H1 (cell line): ENCODE measurements around the gene BTK. TPM values are rescaled to one million over a fixed set of nuclear protein-coding genes. Genes with fewer than 3 reads are reported as not detected.

ENCODE experiments used
- CTCF ChIA-PET: fragments of 300-600 bp; sonication (Branson Sonifier 250); formaldehyde crosslinking; loops from one replicate; lab custom pipeline; 2021; ENCODE audit not compliant: partially characterized antibody; lab: Charles Lee
- POLR2A ChIA-PET: fragments of 300-600 bp; sonication (Branson Sonifier 250); formaldehyde crosslinking; loops from one replicate; lab custom pipeline; 2021; ENCODE audit warnings: inconsistent platforms; ENCODE audit not compliant: partially characterized antibody; lab: Charles Lee
- DNase-seq, 2 experiments: peaks; one replicate each; pipeline versions ENCODE4 v3.0.0 to v3.0.0-alpha.2; 2010 to 2022; ENCODE audit warnings: low spot score in 2 of 2, low read depth in 1 of 2, mixed read lengths in 1 of 2
- FAIRE-seq: peaks from 2 replicates; lab custom pipeline; 2011; peaks lifted over from hg19 to GRCh38; lab: Jason Lieb, UNC
- H2AFZ ChIP-seq: 2 replicates; pipeline ENCODE4 v1.8.1; 2012; ENCODE audit warnings: low read length, inconsistent platforms
- H2AK5ac ChIP-seq: 2 replicates; pipeline ENCODE4 v1.6.1; 2013; ENCODE audit warnings: low read depth, low read length
- H2BK120ac ChIP-seq: replicated peaks from 2 replicates; pipeline ENCODE3; 2013; ENCODE audit warnings: low read depth, low read length, inconsistent platforms
- H2BK12ac ChIP-seq: 2 replicates; pipeline ENCODE4 v1.6.1; 2013; ENCODE audit warnings: low read depth, low read length
- H2BK15ac ChIP-seq: 2 replicates; pipeline ENCODE4 v1.6.1; 2013; ENCODE audit warnings: low read length
- H2BK20ac ChIP-seq: 2 replicates; pipeline ENCODE4 v1.6.1; 2013; ENCODE audit warnings: low read length
- H2BK5ac ChIP-seq: 2 replicates; pipeline ENCODE4 v1.6.1; 2013; ENCODE audit warnings: low read depth, low read length
- H3K14ac ChIP-seq: 2 replicates; pipeline ENCODE4 v1.6.1; 2013; ENCODE audit warnings: inconsistent platforms; ENCODE audit not compliant: insufficient read length
- H3K18ac ChIP-seq: 2 replicates; pipeline ENCODE4 v1.6.1; 2013; ENCODE audit warnings: low read length; ENCODE audit errors: extremely low read depth
- H3K23ac ChIP-seq: 2 replicates; pipeline ENCODE4 v1.6.1; 2013; ENCODE audit warnings: inconsistent platforms; ENCODE audit not compliant: insufficient read length
- H3K23me2 ChIP-seq: 2 replicates; pipeline ENCODE4 v1.6.1; 2013; ENCODE audit warnings: low read depth, low read length
- H3K27ac ChIP-seq: 2 replicates; pipeline ENCODE4 v1.6.1; 2011; ENCODE audit warnings: low read depth, low read length, inconsistent platforms
- H3K27me3 ChIP-seq, 4 experiments: replicated peaks in 1 of 4; 1 replicate in 1 of 4; 2 replicates in 3 of 4; pipeline versions ENCODE4 v1.6.1 to v1.8.1; 2011 to 2013; ENCODE audit warnings: low read length in 3 of 4, mild to moderate bottlenecking in 3 of 4, inconsistent platforms in 2 of 4, mixed read lengths in 2 of 4, moderate library complexity in 1 of 4; ENCODE audit not compliant: control insufficient read depth in 3 of 4, insufficient read depth in 3 of 4; ENCODE audit errors: extremely low read depth in 1 of 4
- H3K36me3 ChIP-seq, 4 experiments: 2 replicates each; pipeline versions ENCODE4 v1.6.1 to v1.8.1; 2011 to 2013; ENCODE audit warnings: mild to moderate bottlenecking in 4 of 4, low read length in 3 of 4, moderate library complexity in 2 of 4, control low read depth in 1 of 4, inconsistent platforms in 1 of 4; ENCODE audit not compliant: insufficient read depth in 4 of 4, control insufficient read depth in 2 of 4
- H3K4ac ChIP-seq: replicated peaks from 2 replicates; pipeline ENCODE3; 2013; ENCODE audit warnings: low read length, low read depth, mixed read lengths, inconsistent platforms; ENCODE audit not compliant: insufficient read length
- H3K4me1 ChIP-seq, 4 experiments: replicated peaks in 1 of 4; 1 replicate in 1 of 4; 2 replicates in 3 of 4; pipeline versions ENCODE4 v1.6.1 to v1.8.1; 2011 to 2013; ENCODE audit warnings: low read length in 3 of 4, inconsistent platforms in 2 of 4, mixed read lengths in 1 of 4; ENCODE audit not compliant: insufficient read depth in 4 of 4, control insufficient read depth in 3 of 4
- H3K4me2 ChIP-seq, 2 experiments: 2 replicates each; pipeline versions ENCODE4 v1.6.1 to v1.8.1; 2011 to 2013; ENCODE audit warnings: low read depth in 2 of 2, low read length in 2 of 2, control low read depth in 1 of 2, inconsistent platforms in 1 of 2, mild to moderate bottlenecking in 1 of 2; ENCODE audit not compliant: insufficient read depth in 1 of 2
- H3K4me3 ChIP-seq, 4 experiments: fragments of 200-600, 300-600 bp in 1 of 4; sonication (generic), shearing (Covaris generic), sonication (Bioruptor Twin) in 1 of 4; 2 replicates each; pipeline versions ENCODE4 v1.5.1 to v1.8.1; 2011 to 2016; ENCODE audit warnings: low read length in 4 of 4, low read depth in 3 of 4, control low read depth in 2 of 4, inconsistent platforms in 2 of 4, mild to moderate bottlenecking in 2 of 4, mixed read lengths in 1 of 4, moderate library complexity in 1 of 4; ENCODE audit not compliant: insufficient read depth in 2 of 4; ENCODE audit errors: extremely low read depth in 1 of 4
- H3K56ac ChIP-seq: replicated peaks from 2 replicates; pipeline ENCODE3; 2013; ENCODE audit warnings: low read depth, mild to moderate bottlenecking, mixed read lengths, low read length, inconsistent platforms; ENCODE audit not compliant: insufficient read length
- H3K79me1 ChIP-seq: 2 replicates; pipeline ENCODE4 v1.6.1; 2013; ENCODE audit warnings: low read depth, low read length, control low read depth
- H3K79me2 ChIP-seq, 2 experiments: 2 replicates each; pipeline versions ENCODE4 v1.6.1 to v1.8.1; 2012 to 2013; ENCODE audit warnings: low read length in 2 of 2, mild to moderate bottlenecking in 2 of 2, inconsistent platforms in 1 of 2; ENCODE audit not compliant: insufficient read depth in 2 of 2, control insufficient read depth in 1 of 2
- H3K9ac ChIP-seq, 4 experiments: replicated peaks in 1 of 4; 1 replicate in 1 of 4; 2 replicates in 3 of 4; pipeline versions ENCODE4 v1.6.1 to v1.8.1; 2011 to 2013; ENCODE audit warnings: low read depth in 3 of 4, low read length in 3 of 4, control low read depth in 2 of 4, mild to moderate bottlenecking in 2 of 4, moderate library complexity in 2 of 4, inconsistent platforms in 1 of 4; ENCODE audit errors: extremely low read depth in 1 of 4
- H3K9me3 ChIP-seq, 2 experiments: 2 replicates each; pipeline versions ENCODE4 v1.6.1 to v1.8.1; 2012 to 2013; ENCODE audit warnings: mild to moderate bottlenecking in 2 of 2, moderate library complexity in 2 of 2, control low read depth in 1 of 2, inconsistent platforms in 1 of 2, low read depth in 1 of 2, low read length in 1 of 2, mixed read lengths in 1 of 2; ENCODE audit not compliant: insufficient read depth in 2 of 2
- H4K20me1 ChIP-seq, 2 experiments: replicated peaks in 1 of 2; 2 replicates each; pipeline versions ENCODE3 to v1.8.1; 2011 to 2013; ENCODE audit warnings: inconsistent platforms in 2 of 2, low read length in 2 of 2, mild to moderate bottlenecking in 1 of 2; ENCODE audit not compliant: insufficient read depth in 2 of 2, control insufficient read depth in 1 of 2
- H4K5ac ChIP-seq: 2 replicates; pipeline ENCODE4 v1.6.1; 2013; ENCODE audit warnings: low read length, low read depth, mixed read lengths, inconsistent platforms; ENCODE audit not compliant: insufficient read length
- H4K8ac ChIP-seq: 2 replicates; pipeline ENCODE4 v1.8.0; 2013; ENCODE audit warnings: mild to moderate bottlenecking, moderate library complexity, low read length, inconsistent platforms; ENCODE audit not compliant: insufficient read depth; ENCODE audit errors: extremely low read depth
- H4K91ac ChIP-seq: replicated peaks from 2 replicates; pipeline ENCODE3; 2013; ENCODE audit warnings: low read length, mixed read lengths, inconsistent platforms; ENCODE audit not compliant: insufficient read length
- ATF2 ChIP-seq: IDR thresholded peaks from 2 replicates; pipeline ENCODE4 v1.6.1; 2012; ENCODE audit warnings: low read length, inconsistent platforms
- BRCA1 ChIP-seq: IDR thresholded peaks from 2 replicates; pipeline ENCODE4 v1.6.1; 2012; ENCODE audit warnings: low read depth, low read length, improper control_type of control experiment
- EGR1 ChIP-seq: IDR thresholded peaks from 2 replicates; pipeline ENCODE4 v1.6.1; 2011; ENCODE audit warnings: low read depth, low read length, borderline replicate concordance
- EZH2 ChIP-seq: fragments of 200-600 bp; sonication (generic); IDR thresholded peaks from 2 replicates; pipeline ENCODE4 v1.7.1; 2012; ENCODE audit warnings: low read depth, mild to moderate bottlenecking, moderate library complexity, low read length, inconsistent platforms; ENCODE audit not compliant: severe bottlenecking
- HDAC6 ChIP-seq: IDR thresholded peaks from one replicate; pipeline ENCODE4 v1.7.1; 2012; ENCODE audit warnings: low read depth, mild to moderate bottlenecking, inconsistent platforms, low read length, moderate library complexity
- POLR2A ChIP-seq, 2 experiments: IDR thresholded peaks; 1 replicate in 1 of 2; 2 replicates in 1 of 2; pipeline ENCODE4 v1.6.1; 2011; ENCODE audit warnings: low read depth in 2 of 2, low read length in 2 of 2, mild to moderate bottlenecking in 2 of 2; ENCODE audit errors: control extremely low read depth in 1 of 2
- RFX5 ChIP-seq: IDR thresholded peaks from 2 replicates; pipeline ENCODE4 v1.6.1; 2011; ENCODE audit warnings: low read depth, low read length, improper control_type of control experiment, borderline replicate concordance
- RNF2 ChIP-seq: fragments of 200-900, 300-1000 bp; sonication (generic); IDR thresholded peaks from 2 replicates; pipeline ENCODE4 v1.7.1; 2016; ENCODE audit warnings: borderline replicate concordance, low read depth, mild to moderate bottlenecking, antibody characterized with exemption, low read length; ENCODE audit not compliant: poor library complexity, severe bottlenecking; ENCODE audit errors: missing control alignments
- SP1 ChIP-seq: IDR thresholded peaks from 2 replicates; pipeline ENCODE4 v1.6.1; 2011; ENCODE audit warnings: low read depth, low read length
- TBP ChIP-seq: IDR thresholded peaks from 2 replicates; pipeline ENCODE4 v1.6.1; 2011; ENCODE audit warnings: low read depth, low read length, improper control_type of control experiment
- WGBS, 2 experiments: shearing (Covaris generic) in 1 of 2; methylation state at CpG; one replicate each; pipeline versions ENCODE4 v1.1.6 to v1.1.7; 2013 to 2015; ENCODE audit warnings: low lambda C conversion rate in 2 of 2, mixed read lengths in 2 of 2, inconsistent platforms in 1 of 2, low coverage in 1 of 2, missing lambda C conversion rate in 1 of 2; ENCODE audit not compliant: insufficient replicate concordance in 2 of 2, insufficient coverage in 1 of 2, insufficient read length in 1 of 2; ENCODE audit errors: extremely low coverage in 1 of 2, missing lambda C conversion rate in 1 of 2; 5-methylcytosine and 5-hydroxymethylcytosine counted together
- polyA plus RNA-seq, 7 experiments: library from polyadenylated mRNA; depleted of rRNA in 3 of 7; stranded (reverse) in 5 of 7; unstranded in 2 of 7; fragments of >200 nt in 5 of 7; fragments of 200-250 nt in 2 of 7; gene quantifications; 1 replicate in 5 of 7; 2 replicates in 1 of 7; 4 replicates in 1 of 7; pipeline versions ENCODE4 v1.2.1 to v1.2.3, GENCODE V29; 2011 to 2013; ENCODE audit warnings: missing spikeins in 2 of 7, mixed read lengths in 2 of 7
- total RNA-seq: library from RNA; stranded (reverse); fragmentation: NEBNext Ultra II Directional; extraction: Animal tissue kit (Norgen Biotek cat#: 25700); gene quantifications from 2 replicates; pipeline ENCODE4 v1.2.1, GENCODE V29; 2021

BTK gene
- total and polyA plus RNA-seq, 2 of the 8 experiments (the other 6 are each of a cell fraction or from before 2014, with no cell fraction given): 0.06 to 0.20 TPM

- H3K27me3 ChIP-seq: no peaks in the 10 kb centered on the region
- no peak overlapping the region for H3K27ac ChIP-seq
- FAIRE-seq: no peak
- H3K79me2 ChIP-seq: peaks cover 5 to 48% of the 10 kb centered on the region in 2 experiments
- 96% methylated on average over 5 of the region's 10 CpGs; no CpG with 5 or more reads in 1 of the 2 experiments for WGBS, 2 experiments
- POLR2A ChIA-PET: interaction anchor here (1.0 to 3.5 kb wide), 3 partner anchors 12 to 21 kb away, joined by 3 to 12 read pairs (median 3); partner anchors contain the start of gene RPL36A
- H3K4me3 ChIP-seq: no peak overlapping the region
- no peaks in the 10 kb centered on the region for H3K9me3 ChIP-seq
- no peak overlapping the region for H4K5ac ChIP-seq
- peaks cover 3% of the 10 kb centered on the region; the same call in 1 of the 2 replicates for H3K23me2 ChIP-seq
- no peak overlapping the region for H2BK15ac ChIP-seq
- H4K20me1 ChIP-seq: peaks cover 0 to 2% of the 10 kb centered on the region in 2 experiments
- CTCF ChIA-PET: no interaction called here
- DNase-seq: no peak
- H3K9ac ChIP-seq: no peak overlapping the region
- H3K18ac ChIP-seq: no peak overlapping the region
- no peak overlapping the region for H2AFZ ChIP-seq
- H3K4me1 ChIP-seq: no peaks in the 10 kb centered on the region; a peak in 2 of 7 replicates
- no peak overlapping the region for H3K4ac ChIP-seq
- no peak overlapping the region for H3K4me2 ChIP-seq
- no peak overlapping the region for H2BK5ac ChIP-seq
- no peak overlapping the region for H2AK5ac ChIP-seq
- no peak overlapping the region for H2BK120ac ChIP-seq
- no peak overlapping the region for H4K91ac ChIP-seq
- H2BK20ac ChIP-seq: no peak overlapping the region
- no peak for TF ChIP-seq TBP
- TF ChIP-seq EGR1: no peak
- no peak for TF ChIP-seq RFX5
- no peak for TF ChIP-seq SP1
- TF ChIP-seq ATF2: no peak
- TF ChIP-seq HDAC6: no peak
- TF ChIP-seq EZH2: no peak
- TF ChIP-seq BRCA1: no peak
- no peak for TF ChIP-seq POLR2A (IDR thresholded peaks at IDR 0.05; ENCODE audit: control extremely low read depth in 1 of 2, low read depth in 2 of 2, low read length in 2 of 2)
- no peak for TF ChIP-seq RNF2
- H2BK12ac ChIP-seq: no peak overlapping the region
- no peak overlapping the region for H3K23ac ChIP-seq
- no peaks in the 10 kb centered on the region for H3K79me1 ChIP-seq
- H3K56ac ChIP-seq: no peak overlapping the region
- H3K36me3 ChIP-seq: peaks cover 0 to 16% (median 8%) of the 10 kb centered on the region in 4 experiments; a peak in 5 of 8 replicates
- H4K8ac ChIP-seq: peak overlapping the region; percentile 25; the same call in 1 of the 2 replicates
- H3K14ac ChIP-seq: no peak overlapping the region
Measured at GRCh38 chrX:101411984-101412383, 26.0 kb upstream of the BTK start.
